Right atrium auricular region (tissue), 2 donors: ENCODE measurements around the gene SPEM3. TPM values are rescaled to one million over a fixed set of nuclear protein-coding genes. Genes with fewer than 3 reads are reported as not detected.
A peak's percentile ranks its signal among the peaks of the same experiment; 100 is the strongest.
"Not testable (repeated sequence)": the region's sequence is repeated elsewhere in the genome, so short reads cannot be mapped to it uniquely, and the experiment has no call there.

Source experiments
- DNase-seq: peaks from one replicate; pipeline ENCODE4 v3.0.0-alpha.2; 2019; ENCODE audit warnings: low spot score
- H3K27ac ChIP-seq, 2 donors: fragments of 200-600 bp; sonication (generic); 1 replicate in 1 of 2; 2 replicates in 1 of 2; pipeline ENCODE4 v1.5.1; 2016 to 2019
- H3K27me3 ChIP-seq, 2 donors: fragments of 200-600 bp; sonication (generic); one replicate each; pipeline versions ENCODE4 v1.5.1 to v1.6.0; 2017 to 2019
- H3K36me3 ChIP-seq: fragments of 200-600 bp; sonication (generic); one replicate; pipeline ENCODE4 v1.5.1; 2016
- H3K4me1 ChIP-seq, 2 donors: fragments of 200-600 bp; sonication (generic); one replicate each; pipeline versions ENCODE4 v1.5.1 to v1.6.0; 2017 to 2019
- H3K4me3 ChIP-seq, 2 donors: fragments of 200-600 bp; sonication (generic); 1 replicate in 1 of 2; 2 replicates in 1 of 2; pipeline ENCODE4 v1.5.1; 2017 to 2019; ENCODE audit warnings: mild to moderate bottlenecking in 1 of 2, moderate library complexity in 1 of 2
- H3K9me3 ChIP-seq, 2 donors: fragments of 200-600 bp; sonication (generic); one replicate each; pipeline ENCODE4 v1.5.1; 2019
- CTCF ChIP-seq, 2 donors: fragments of 200-600 bp; sonication (generic); IDR thresholded peaks; one replicate each; pipeline ENCODE4 v1.5.1; 2019; ENCODE audit warnings: antibody characterized with exemption in 2 of 2
- total RNA-seq, 2 donors: library from RNA; depleted of rRNA; stranded (reverse); fragments of >200 nt; gene quantifications; one replicate each; pipeline ENCODE4 v1.1.0, GENCODE V29; 2016

The SPEM3 gene
- total RNA-seq, 2 donors from 2014 or later, result not detected

- Histone ChIP-seq H3K9me3 (no peaks in the 10 kb centered on the region), H3K27ac (peak overlapping the region; percentile 100), H3K4me1 (peaks cover 0 to 59% of the 10 kb centered on the region in 2 donors), H3K4me3 (no peak overlapping the region), H3K36me3 (no peaks in the 10 kb centered on the region), H3K27me3 (no peaks in the 10 kb centered on the region)
- DNase-seq, result no peak
- TF ChIP-seq CTCF (IDR thresholded peaks at IDR 0.05), result no peak
Measured at GRCh38 chr17:7476951-7477350, 48.3 kb downstream of the SPEM3 start.

GRCh38 chr17:7477392-7478275 lies 49.0 kb downstream of the SPEM3 start:
- Histone ChIP-seq H3K4me3 (peak overlapping the region; percentile 89 to 100), H3K27me3 (no peaks in the 10 kb centered on the region), H3K36me3 (no peaks in the 10 kb centered on the region), H3K4me1 (peaks cover 0 to 62% of the 10 kb centered on the region in 2 donors), H3K27ac (peak overlapping the region; percentile 100), H3K9me3 (no peaks in the 10 kb centered on the region)
- TF ChIP-seq CTCF (IDR thresholded peaks at IDR 0.05), result no peak
- peak; percentile 73 for DNase-seq

- no peak for TF ChIP-seq CTCF (IDR thresholded peaks at IDR 0.05)
- no peaks in the 10 kb centered on the region for H3K27me3 ChIP-seq
- no peak for DNase-seq
- no peaks in the 10 kb centered on the region for H3K36me3 ChIP-seq
- H3K4me1 ChIP-seq, result peaks cover 0 to 69% of the 10 kb centered on the region in 2 donors
- no peaks in the 10 kb centered on the region for H3K9me3 ChIP-seq
- H3K27ac ChIP-seq, result peak overlapping the region; percentile 100
- peak overlapping the region; percentile 89 to 100 for H3K4me3 ChIP-seq
Measured at GRCh38 chr17:7478276-7479212, 49.9 kb downstream of the SPEM3 start.

DNA sequence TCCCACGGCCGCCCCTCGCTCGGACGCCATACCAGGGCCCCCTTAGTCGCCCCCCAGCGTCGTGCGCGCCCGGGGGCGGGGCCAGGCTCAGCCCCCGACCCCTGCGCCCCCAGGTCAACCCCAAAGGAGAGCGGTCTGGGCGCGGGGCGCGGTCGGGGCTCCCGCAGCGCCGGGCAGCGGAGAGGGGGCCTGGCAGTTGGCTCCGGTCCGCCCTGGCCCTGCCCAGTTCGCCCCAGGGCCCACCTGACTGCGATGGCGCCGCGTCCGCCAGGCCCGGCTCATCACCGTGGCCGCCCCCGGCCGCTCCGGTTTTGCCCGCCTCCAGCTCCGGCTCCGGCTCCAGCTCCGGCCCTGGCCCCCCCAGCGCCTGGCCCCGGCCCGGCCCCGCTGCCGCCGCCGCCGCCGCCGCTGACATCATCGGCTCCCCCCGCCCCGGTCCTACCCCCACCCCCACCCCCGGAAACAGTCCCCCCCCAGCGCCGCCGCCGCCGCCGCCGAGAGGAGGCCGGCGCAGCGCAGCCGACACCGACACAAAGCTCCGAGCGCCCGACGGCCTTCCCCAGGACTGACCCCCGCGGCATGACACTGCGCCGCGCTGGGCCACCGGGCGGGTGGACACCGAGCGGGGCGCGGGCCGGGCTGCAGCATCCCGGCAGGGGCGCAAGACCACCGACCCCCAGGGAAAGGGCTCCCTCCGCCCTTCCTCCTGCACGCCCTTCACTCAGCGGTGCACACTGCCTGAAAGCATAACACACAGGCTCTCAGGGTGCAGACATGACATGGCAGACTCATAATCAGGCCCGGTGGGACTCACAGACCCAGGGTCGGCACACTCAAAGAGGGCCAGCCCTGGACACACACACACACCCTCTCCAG lies 50.8 kb downstream of the SPEM3 start, which contains the start of gene ZBTB4:
ZBTB4 (minus strand) TSS at position 419 of the 876 bp plus-strand sequence. CDS start 12,830 bp downstream, outside the sequence.
- Histone ChIP-seq H3K4me1 (peaks cover 0 to 66% of the 10 kb centered on the region in 2 donors), H3K27ac (peak within 1 kb of the TSS; percentile 100), H3K27me3 (no peaks in the 10 kb centered on the region), H3K4me3 (peak within 1 kb of the TSS; percentile 89 to 100), H3K9me3 (no peaks in the 10 kb centered on the region), H3K36me3 (no peaks in the 10 kb centered on the region)
- no peak for DNase-seq
- no peak for TF ChIP-seq CTCF (IDR thresholded peaks at IDR 0.05)

DNA sequence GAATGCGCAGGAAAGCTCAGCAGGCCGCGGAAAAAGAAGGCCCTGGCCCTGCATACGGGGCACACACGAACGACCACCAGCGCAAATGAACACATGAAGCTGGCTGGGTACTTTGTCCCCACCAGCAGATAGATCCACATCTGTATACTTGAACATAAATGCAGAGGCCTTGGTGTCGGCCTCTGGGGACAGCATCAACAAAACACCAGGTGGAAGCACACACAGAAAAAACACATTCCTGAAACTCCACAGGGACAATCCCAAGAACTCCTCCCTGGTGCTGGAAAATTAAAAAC lies 51.4 kb downstream of the SPEM3 start:
- peaks cover 0 to 63% of the 10 kb centered on the region in 2 donors for H3K4me1 ChIP-seq
- DNase-seq, result no peak
- no peaks in the 10 kb centered on the region for H3K9me3 ChIP-seq
- H3K4me3 ChIP-seq, result peak overlapping the region; percentile 89 to 100
- H3K36me3 ChIP-seq, result no peaks in the 10 kb centered on the region
- peak overlapping the region; percentile 100 for H3K27ac ChIP-seq
- no peaks in the 10 kb centered on the region for H3K27me3 ChIP-seq
- no peak for TF ChIP-seq CTCF (IDR thresholded peaks at IDR 0.05)

DNA sequence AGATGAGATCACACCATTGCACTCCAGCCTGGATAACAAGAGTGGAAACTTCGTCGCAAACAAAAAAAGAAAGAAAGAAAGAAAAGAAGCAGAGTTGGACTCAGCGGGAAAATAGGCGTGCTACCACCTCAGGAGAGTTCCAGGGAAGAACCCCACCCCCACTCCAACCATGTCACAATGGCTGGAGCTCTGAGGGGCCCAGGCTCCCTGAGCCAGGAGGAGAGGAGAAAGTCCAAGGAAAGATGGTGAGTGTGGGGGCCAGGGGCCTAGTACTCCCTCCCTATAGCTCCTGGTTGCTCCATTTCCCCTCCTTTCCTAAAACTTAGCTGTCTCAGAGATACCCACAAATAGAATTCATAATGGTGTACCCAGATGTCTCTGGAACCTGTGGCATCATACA lies 52.6 kb downstream of the SPEM3 start, which contains the start of gene SLC35G6:
SLC35G6 (plus strand) TSS at position 172 of the 400 bp plus-strand sequence; CDS start at position 243, 71 bp downstream.
- not testable (repeated sequence) for H3K36me3 ChIP-seq, H3K9me3 ChIP-seq, DNase-seq, H3K4me3 ChIP-seq, H3K27me3 ChIP-seq
- H3K27ac ChIP-seq, result peak within 1 kb of the TSS; percentile 100
- peaks cover 0 to 63% of the 10 kb centered on the region in 2 donors for H3K4me1 ChIP-seq

DNA sequence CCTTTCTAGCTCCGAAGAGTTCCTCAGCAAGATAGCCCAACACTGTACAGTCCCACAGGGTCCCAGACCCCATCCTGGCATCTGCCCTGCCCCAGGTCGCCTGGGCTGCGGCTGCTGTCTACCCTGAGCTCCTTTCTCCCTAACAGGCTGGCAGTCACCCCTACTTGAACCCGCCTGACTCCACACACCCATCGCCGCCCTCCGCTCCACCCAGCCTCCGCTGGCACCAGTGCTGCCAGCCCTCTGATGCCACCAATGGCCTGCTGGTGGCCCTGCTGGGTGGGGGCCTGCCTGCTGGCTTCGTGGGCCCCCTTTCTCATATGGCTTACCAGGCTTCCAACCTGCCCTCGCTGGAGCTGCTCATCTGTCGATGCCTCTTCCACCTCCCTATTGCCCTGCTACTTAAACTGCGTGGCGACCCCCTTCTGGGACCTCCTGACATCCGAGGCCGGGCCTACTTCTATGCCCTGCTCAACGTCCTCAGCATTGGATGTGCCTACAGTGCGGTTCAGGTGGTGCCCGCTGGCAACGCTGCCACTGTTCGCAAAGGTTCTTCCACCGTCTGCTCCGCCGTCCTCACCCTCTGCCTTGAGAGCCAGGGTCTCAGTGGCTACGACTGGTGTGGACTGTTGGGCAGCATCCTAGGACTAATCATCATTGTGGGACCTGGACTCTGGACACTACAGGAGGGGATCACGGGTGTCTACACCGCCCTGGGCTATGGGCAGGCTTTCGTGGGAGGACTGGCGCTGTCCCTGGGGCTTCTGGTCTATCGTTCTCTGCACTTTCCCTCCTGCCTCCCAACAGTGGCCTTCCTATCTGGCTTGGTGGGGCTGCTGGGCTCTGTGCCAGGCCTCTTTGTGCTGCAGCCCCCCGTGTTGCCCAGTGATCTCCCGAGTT lies 53.4 kb downstream of the SPEM3 start:
- Histone ChIP-seq H3K4me1 (peaks cover 0 to 63% of the 10 kb centered on the region in 2 donors), H3K27ac (peak overlapping the region; percentile 97 to 100)
- H3K27me3 ChIP-seq, H3K36me3 ChIP-seq, H3K4me3 ChIP-seq, DNase-seq, H3K9me3 ChIP-seq: not testable (repeated sequence)
